Astrocyte (in vitro differentiated cells and primary cell): ENCODE data around the gene AFF4. TPM values are rescaled to one million over a fixed set of nuclear protein-coding genes. Genes with fewer than 3 reads are reported as not detected.
A peak's percentile ranks its signal among the peaks of the same experiment; 100 is the strongest.
"Not testable (repeated sequence)": the region's sequence is repeated elsewhere in the genome, so short reads cannot be mapped to it uniquely, and the experiment has no call there.

Source experiments
- DNase-seq: peaks from one replicate; pipeline ENCODE4 v3.0.0-alpha.2; 2010; ENCODE audit warnings: low read depth
- FAIRE-seq: peaks from 2 replicates; lab custom pipeline; 2011; peaks lifted over from hg19 to GRCh38; lab: Jason Lieb, UNC
- H2AFZ ChIP-seq: 2 replicates; pipeline ENCODE4 v1.6.0; 2012; ENCODE audit warnings: low read depth, low read length, inconsistent platforms
- H3K27ac ChIP-seq: 2 replicates; pipeline ENCODE4 v1.5.1; 2011; ENCODE audit warnings: low read depth, low read length, inconsistent platforms
- H3K27me3 ChIP-seq: 2 replicates; pipeline ENCODE4 v1.6.0; 2011; ENCODE audit warnings: low read length, inconsistent platforms; ENCODE audit not compliant: insufficient read depth
- H3K36me3 ChIP-seq: 2 replicates; pipeline ENCODE4 v1.5.1; 2011; ENCODE audit warnings: low read length, inconsistent platforms; ENCODE audit not compliant: insufficient read depth
- H3K4me1 ChIP-seq: 2 replicates; pipeline ENCODE4 v1.5.1; 2011; ENCODE audit warnings: low read length, inconsistent platforms; ENCODE audit not compliant: insufficient read depth
- H3K4me2 ChIP-seq: 2 replicates; pipeline ENCODE4 v1.6.0; 2012; ENCODE audit warnings: low read length, inconsistent platforms
- H3K4me3 ChIP-seq: 2 replicates; pipeline ENCODE4 v1.5.1; 2011; ENCODE audit warnings: low read depth, mild to moderate bottlenecking, low read length, inconsistent platforms; ENCODE audit not compliant: insufficient read depth
- H3K79me2 ChIP-seq: 2 replicates; pipeline ENCODE4 v1.6.0; 2012; ENCODE audit warnings: mild to moderate bottlenecking, low read length, inconsistent platforms; ENCODE audit not compliant: insufficient read depth
- H3K9ac ChIP-seq: 2 replicates; pipeline ENCODE4 v1.6.0; 2012; ENCODE audit warnings: mild to moderate bottlenecking, low read length, inconsistent platforms
- H3K9me3 ChIP-seq: 2 replicates; pipeline ENCODE4 v1.5.1; 2012; ENCODE audit warnings: low read depth, mild to moderate bottlenecking, low read length, inconsistent platforms; ENCODE audit not compliant: insufficient read depth
- H4K20me1 ChIP-seq: 2 replicates; pipeline ENCODE4 v1.6.0; 2012; ENCODE audit warnings: low read length, inconsistent platforms; ENCODE audit not compliant: insufficient read depth
- H3K27ac Mint-ChIP-seq: one replicate; pipeline ENCODE4 v1.8.0; 2021; ENCODE audit warnings: mild to moderate bottlenecking, mixed read lengths; ENCODE audit not compliant: unreplicated experiment
- H3K27me3 Mint-ChIP-seq: one replicate; pipeline ENCODE4 v1.8.0; 2021; ENCODE audit warnings: low read depth, mixed read lengths; ENCODE audit not compliant: unreplicated experiment
- H3K36me3 Mint-ChIP-seq: one replicate; pipeline ENCODE4 v1.8.0; 2021; ENCODE audit warnings: low read depth, mixed read lengths; ENCODE audit not compliant: unreplicated experiment
- H3K4me1 Mint-ChIP-seq: one replicate; pipeline ENCODE4 v1.8.0; 2021; ENCODE audit warnings: low read depth, mixed read lengths; ENCODE audit not compliant: unreplicated experiment
- H3K4me3 Mint-ChIP-seq: one replicate; pipeline ENCODE4 v1.8.0; 2021; ENCODE audit warnings: mild to moderate bottlenecking, moderate library complexity, mixed read lengths; ENCODE audit not compliant: unreplicated experiment
- H3K9me3 Mint-ChIP-seq: one replicate; pipeline ENCODE4 v1.8.0; 2021; ENCODE audit warnings: mild to moderate bottlenecking, mixed read lengths; ENCODE audit not compliant: unreplicated experiment
- EZH2 ChIP-seq: IDR thresholded peaks from 2 replicates; pipeline ENCODE4 v1.6.1; 2012; ENCODE audit warnings: mild to moderate bottlenecking, low read length, inconsistent platforms; ENCODE audit not compliant: insufficient read depth
- total RNA-seq: library from RNA; stranded (reverse); gene quantifications from 2 replicates; pipeline ENCODE4 v1.2.1, GENCODE V29; 2021
- TF ChIP-seq, protein P1 (sequence below): IDR thresholded peaks from 2 replicates; pipeline ENCODE4 v1.5.1; 2011; ENCODE audit warnings: low read depth, mild to moderate bottlenecking, inconsistent platforms, low read length, moderate library complexity; ENCODE audit not compliant: insufficient read depth

Gene AFF4
- total RNA-seq, 1 donor from 2014 or later: 163 TPM

DNA sequence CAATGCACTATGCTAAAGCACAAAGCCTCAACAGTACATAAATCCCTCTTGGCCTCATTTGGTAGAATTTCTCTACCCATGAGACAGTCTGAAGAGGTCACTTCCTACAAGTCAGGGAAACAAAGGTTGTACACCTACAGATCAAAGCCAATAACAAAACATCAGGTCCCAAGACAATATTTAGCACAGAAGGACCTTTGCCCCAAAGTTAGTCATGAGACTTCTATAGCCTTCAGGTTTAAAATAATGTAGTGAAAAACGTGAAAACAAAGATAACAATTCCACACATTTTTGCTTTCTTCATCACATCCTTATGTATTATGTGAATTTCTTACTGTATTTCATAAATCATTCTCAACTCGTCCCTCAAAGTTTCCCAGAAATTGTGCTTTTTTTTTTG lies 15.8 kb downstream of the AFF4 start:
- Mint-ChIP-seq H3K9me3 (no peaks in the 10 kb centered on the region), H3K27ac (no peak overlapping the region), H3K36me3 (peaks cover 9% of the 10 kb centered on the region), H3K4me1 (peaks cover 21% of the 10 kb centered on the region), H3K27me3 (no peaks in the 10 kb centered on the region), H3K4me3 (no peak overlapping the region)
- no peaks in the 10 kb centered on the region for H3K27me3 ChIP-seq
- no peak overlapping the region for H3K9ac ChIP-seq
- peak overlapping the region; percentile 57 for H3K27ac ChIP-seq
- peaks cover 12% of the 10 kb centered on the region for H3K4me1 ChIP-seq
- peak overlapping the region; percentile 69 for H3K4me2 ChIP-seq
- H3K4me3 ChIP-seq: no peak overlapping the region
- peaks cover 99% of the 10 kb centered on the region for H3K79me2 ChIP-seq
- DNase-seq (peak; percentile 43), FAIRE-seq (no peak)
- peaks cover 98% of the 10 kb centered on the region for H4K20me1 ChIP-seq
- no peak overlapping the region for H2AFZ ChIP-seq
- TF ChIP-seq, protein P1, sequence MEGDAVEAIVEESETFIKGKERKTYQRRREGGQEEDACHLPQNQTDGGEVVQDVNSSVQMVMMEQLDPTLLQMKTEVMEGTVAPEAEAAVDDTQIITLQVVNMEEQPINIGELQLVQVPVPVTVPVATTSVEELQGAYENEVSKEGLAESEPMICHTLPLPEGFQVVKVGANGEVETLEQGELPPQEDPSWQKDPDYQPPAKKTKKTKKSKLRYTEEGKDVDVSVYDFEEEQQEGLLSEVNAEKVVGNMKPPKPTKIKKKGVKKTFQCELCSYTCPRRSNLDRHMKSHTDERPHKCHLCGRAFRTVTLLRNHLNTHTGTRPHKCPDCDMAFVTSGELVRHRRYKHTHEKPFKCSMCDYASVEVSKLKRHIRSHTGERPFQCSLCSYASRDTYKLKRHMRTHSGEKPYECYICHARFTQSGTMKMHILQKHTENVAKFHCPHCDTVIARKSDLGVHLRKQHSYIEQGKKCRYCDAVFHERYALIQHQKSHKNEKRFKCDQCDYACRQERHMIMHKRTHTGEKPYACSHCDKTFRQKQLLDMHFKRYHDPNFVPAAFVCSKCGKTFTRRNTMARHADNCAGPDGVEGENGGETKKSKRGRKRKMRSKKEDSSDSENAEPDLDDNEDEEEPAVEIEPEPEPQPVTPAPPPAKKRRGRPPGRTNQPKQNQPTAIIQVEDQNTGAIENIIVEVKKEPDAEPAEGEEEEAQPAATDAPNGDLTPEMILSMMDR: no peak
- TF ChIP-seq EZH2: no peak
- peaks cover 5% of the 10 kb centered on the region for H3K36me3 ChIP-seq
- no peaks in the 10 kb centered on the region for H3K9me3 ChIP-seq

DNA sequence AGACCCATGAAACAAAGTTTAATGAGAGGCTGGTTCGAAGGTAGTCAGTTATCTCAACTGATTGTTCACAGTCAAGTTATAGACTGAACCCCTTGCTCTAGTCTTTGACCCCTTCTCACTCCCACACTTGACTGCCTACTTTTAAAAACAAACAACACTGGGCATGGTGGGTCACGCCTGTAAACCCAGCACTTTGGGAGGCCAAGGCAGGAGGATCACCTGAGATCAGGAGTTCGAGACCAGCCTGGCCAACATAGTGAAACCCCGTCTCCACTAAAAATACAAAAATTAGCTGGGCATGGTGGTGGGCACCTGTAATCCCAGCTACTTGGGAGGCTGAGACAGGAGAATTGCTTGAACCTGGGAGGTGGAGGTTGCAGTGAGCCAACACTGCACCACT lies 18.1 kb downstream of the AFF4 start:
- H3K9me3 ChIP-seq, DNase-seq, H3K27me3 ChIP-seq, H3K4me2 ChIP-seq, H3K4me3 Mint-ChIP-seq, H3K27ac Mint-ChIP-seq, H3K9me3 Mint-ChIP-seq, H3K27ac ChIP-seq, H3K27me3 Mint-ChIP-seq, H3K36me3 ChIP-seq, FAIRE-seq, H3K9ac ChIP-seq, H3K4me3 ChIP-seq, H2AFZ ChIP-seq, H3K36me3 Mint-ChIP-seq: not testable (repeated sequence)
- H3K4me1 Mint-ChIP-seq: peaks cover 18% of the 10 kb centered on the region
- Histone ChIP-seq H4K20me1 (peaks cover 98% of the 10 kb centered on the region), H3K4me1 (peaks cover 12% of the 10 kb centered on the region), H3K79me2 (peaks cover 99% of the 10 kb centered on the region)

DNA sequence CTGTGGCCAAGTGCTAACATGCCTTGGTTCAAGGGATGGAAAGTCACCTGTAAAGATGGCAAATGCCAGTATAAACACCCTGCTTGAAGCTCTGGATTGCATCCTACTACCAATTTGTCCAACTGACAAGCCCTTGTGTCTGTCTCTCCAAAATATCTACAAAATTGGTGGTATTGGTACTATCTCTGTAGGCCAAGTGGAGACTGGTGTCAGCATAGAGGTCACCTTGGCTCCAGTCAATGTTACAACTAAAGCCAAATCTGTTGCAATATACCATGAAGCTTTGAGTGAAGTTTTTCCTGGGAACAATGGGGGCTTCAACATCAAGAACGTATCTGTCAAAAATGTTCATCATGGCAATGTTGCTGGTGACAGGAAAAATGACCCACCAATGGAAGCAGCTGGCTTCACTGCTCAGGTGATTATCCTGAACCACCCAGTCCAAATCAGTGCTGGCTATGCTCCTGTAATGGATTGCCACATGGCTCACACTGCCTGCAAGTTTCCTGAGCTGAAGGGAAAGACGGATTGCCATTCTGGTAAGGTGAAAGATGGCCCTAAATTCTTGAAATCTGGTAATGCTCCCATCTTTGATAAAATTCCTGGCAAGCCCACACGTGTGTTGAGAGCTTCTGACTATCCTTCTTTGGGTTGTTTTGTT lies 19.9 kb downstream of the AFF4 start:
- Histone ChIP-seq H3K9me3 (no peaks in the 10 kb centered on the region), H3K4me2 (no peak overlapping the region), H3K27me3 (no peaks in the 10 kb centered on the region), H3K27ac (no peak overlapping the region), H3K4me1 (peaks cover 10% of the 10 kb centered on the region), H3K36me3 (peaks cover 5% of the 10 kb centered on the region), H3K9ac (no peak overlapping the region), H2AFZ (no peak overlapping the region), H3K4me3 (no peak overlapping the region), H4K20me1 (peaks cover 96% of the 10 kb centered on the region), H3K79me2 (peaks cover 98% of the 10 kb centered on the region)
- Mint-ChIP-seq H3K27me3 (no peaks in the 10 kb centered on the region), H3K36me3 (peaks cover 5% of the 10 kb centered on the region), H3K4me1 (peaks cover 15% of the 10 kb centered on the region), H3K9me3 (no peaks in the 10 kb centered on the region), H3K4me3 (no peak overlapping the region), H3K27ac (no peak overlapping the region)
- FAIRE-seq (no peak), DNase-seq (no peak)
- TF ChIP-seq EZH2: no peak
- TF ChIP-seq, protein P1: no peak
